ENCODE results near the gene TCF20.

TCF20 gene

GRCh38 chr22:42300259-42301076 is 30.0 kb upstream of the TCF20 start:
- no peak for TF ChIP-seq CTCF (IDR thresholded peaks at IDR 0.05; ENCODE audit: insufficient read depth, low read depth, low read length, missing control alignments)
- H3K4me3 ChIP-seq (ENCODE audit: low read length), result no peak overlapping the region
- DNase-seq (ENCODE audit: low read depth), result peak; percentile 95

- TF ChIP-seq CTCF (IDR thresholded peaks at IDR 0.05; ENCODE audit: insufficient read depth, low read depth, low read length, missing control alignments), result no peak
- no peak overlapping the region for H3K4me3 ChIP-seq (ENCODE audit: low read length)
- DNase-seq (ENCODE audit: low read depth), result no peak
Observed at GRCh38 chr22:42299586-42300258, 29.3 kb upstream of the TCF20 start.

- no peak for TF ChIP-seq CTCF (IDR thresholded peaks at IDR 0.05; ENCODE audit: insufficient read depth, low read depth, low read length, missing control alignments)
Observed at GRCh38 chr22:42298746-42299145, 28.3 kb upstream of the TCF20 start.

GRCh38 chr22:42297778-42298177 is 27.3 kb upstream of the TCF20 start:
- H3K4me3 ChIP-seq (ENCODE audit: low read length), result no peak overlapping the region
- no peak for TF ChIP-seq CTCF (IDR thresholded peaks at IDR 0.05; ENCODE audit: insufficient read depth, low read depth, low read length, missing control alignments)
- no peak for DNase-seq (ENCODE audit: low read depth)

More at GRCh38 chr22:42298746-42299145, 28.3 kb upstream of the TCF20 start:
- DNase-seq (ENCODE audit: low read depth), result no peak
- no peak overlapping the region for H3K4me3 ChIP-seq (ENCODE audit: low read length)

- no peak for TF ChIP-seq CTCF (IDR thresholded peaks at IDR 0.05; ENCODE audit: insufficient read depth, low read depth, low read length, missing control alignments)
- no peak for DNase-seq (ENCODE audit: low read depth)
- no peak overlapping the region for H3K4me3 ChIP-seq (ENCODE audit: low read length)
Observed at GRCh38 chr22:42296883-42297282, 26.4 kb upstream of the TCF20 start.

- TF ChIP-seq CTCF (IDR thresholded peaks at IDR 0.05; ENCODE audit: insufficient read depth, low read depth, low read length, missing control alignments), result peak; percentile 25
- no peak overlapping the region for H3K4me3 ChIP-seq (ENCODE audit: low read length)
- no peak for DNase-seq (ENCODE audit: low read depth)
Observed at GRCh38 chr22:42296381-42296853, 26.0 kb upstream of the TCF20 start.
